Motor neuron (in vitro differentiated cells): ENCODE results near the gene PLEKHS1. TPM values are rescaled to one million over a fixed set of nuclear protein-coding genes. Genes with fewer than 3 reads are reported as not detected.
"Not testable (repeated sequence)": the region's sequence is repeated elsewhere in the genome, so short reads cannot be mapped to it uniquely, and the experiment has no call there.

ENCODE experiments used
- ATAC-seq, 8 experiments: fragments of 200-7000 bp; cut with Tn5 transposase; replicated peaks in 6 of 8; 2 replicates each; pipeline ENCODE4 v1.8.0; 2021; ENCODE audit warnings: mild to moderate bottlenecking in 8 of 8, moderate library complexity in 8 of 8
- H3K27ac ChIP-seq, 2 donors: fragments of 250-450 bp; sonication (Bioruptor Pico); 2 replicates each; pipeline ENCODE4 v1.9.0; 2021; ENCODE audit warnings: antibody characterized with exemption in 2 of 2, mild to moderate bottlenecking in 2 of 2, moderate library complexity in 1 of 2
- H3K4me1 ChIP-seq, 2 donors: fragments of 250-450 bp; sonication (Bioruptor Pico); replicated peaks in 1 of 2; 2 replicates each; pipeline ENCODE4 v1.6.1; 2021; ENCODE audit warnings: antibody characterized with exemption in 2 of 2, mild to moderate bottlenecking in 2 of 2, moderate library complexity in 1 of 2
- H3K4me3 ChIP-seq, 5 donors: fragments of 250-450 bp; sonication (Bioruptor Pico); 2 replicates each; pipeline ENCODE4 v1.9.0; 2021; ENCODE audit warnings: antibody characterized with exemption in 5 of 5, mild to moderate bottlenecking in 5 of 5, moderate library complexity in 4 of 5
- WGBS, 10 experiments: fragments of 450-650 bp; shearing (Covaris generic); methylation state at CpG; one replicate each; pipeline ENCODE4 v1.0.0; 2022; 5-methylcytosine and 5-hydroxymethylcytosine counted together
- in situ Hi-C, 9 experiments: fragments of 400-800 bp; cut with MboI; loops; one replicate each; pipeline ENCODE4 v1.15.0; 2021; ENCODE audit warnings: low sequenced_read_pairs in 9 of 9, low pct_unique_long_range_greater_than_20kb in 2 of 9; ENCODE audit not compliant: unreplicated experiment in 9 of 9
- total RNA-seq, 8 experiments: library from RNA; unstranded; fragments of 300-600 nt; gene quantifications; 2 replicates each; pipeline versions ENCODE4 v1.2.3 to v1.2.4, GENCODE V29; 2022

The PLEKHS1 gene
- total RNA-seq, 8 experiments from 2014 or later: 0.14 to 0.47 (median 0.25) TPM; not detected in 2

DNA sequence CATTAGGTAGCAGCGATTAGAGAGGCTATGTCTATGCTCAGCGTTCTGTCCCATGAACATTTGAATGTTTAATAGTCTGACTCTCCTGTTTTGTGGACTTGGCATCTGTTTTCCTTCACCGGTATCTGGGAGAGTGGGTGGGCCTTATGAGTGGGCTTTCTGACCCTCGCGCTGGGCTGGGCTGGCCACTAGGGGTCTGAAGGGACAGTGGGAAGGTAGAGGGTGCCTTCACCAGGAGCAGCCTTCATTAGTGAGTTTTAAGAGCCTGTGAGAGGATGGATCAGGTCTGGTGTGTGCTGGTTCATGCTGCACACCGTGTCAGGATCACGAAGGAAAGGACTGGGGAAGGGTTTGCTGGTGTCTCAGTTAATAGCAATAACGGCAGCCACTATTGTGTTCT is 69.0 kb downstream of the PLEKHS1 start:
- 45 to 100% (median 64%) methylated on average over 1 to 8 of the region's 8 CpGs; no CpG with 5 or more reads in 2 of the 10 experiments for WGBS, 10 experiments
- in situ Hi-C loops: loop anchor here in 1 of 9 experiments (25.0 kb wide), 1 partner anchor 292 kb away; no protein-coding TSS in a partner anchor
- H3K4me1 ChIP-seq: no peaks in the 10 kb centered on the region
- H3K4me3 ChIP-seq: no peak overlapping the region
- peak in 1 of 8 experiments; percentile 68 for ATAC-seq
- no peak overlapping the region for H3K27ac ChIP-seq

DNA sequence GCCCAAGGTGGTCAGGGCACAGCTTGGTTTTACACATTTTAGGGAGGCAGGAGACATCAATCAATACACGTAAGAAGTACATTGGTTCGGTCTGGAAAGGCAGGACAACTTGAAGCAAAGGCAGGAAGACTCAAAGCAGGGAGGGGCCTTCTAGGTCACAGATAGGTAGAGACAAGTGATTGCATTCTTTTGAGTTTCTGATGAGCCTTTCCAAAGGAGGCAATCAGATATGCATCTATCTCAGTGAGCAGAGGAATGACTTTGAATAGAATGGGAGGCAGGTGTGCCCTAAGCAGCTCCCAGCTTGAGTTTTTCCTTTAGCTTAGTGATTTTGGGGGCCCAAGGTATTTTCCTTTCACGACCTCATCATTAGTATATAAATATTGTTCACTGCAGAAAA is 69.8 kb downstream of the PLEKHS1 start:
- WGBS, 10 experiments: 17 to 80% (median 50%) methylated on average over 1 to 3 of the region's 3 CpGs; no CpG with 5 or more reads in 2 of the 10 experiments
- H3K27ac ChIP-seq, H3K4me1 ChIP-seq, ATAC-seq, H3K4me3 ChIP-seq: not testable (repeated sequence)
- in situ Hi-C loops: loop anchor here in 1 of 9 experiments (25.0 kb wide), 1 partner anchor 291 kb away; no protein-coding TSS in a partner anchor

- no peak for ATAC-seq
- no peak overlapping the region for H3K4me3 ChIP-seq
- no peak overlapping the region for H3K27ac ChIP-seq
- no peaks in the 10 kb centered on the region for H3K4me1 ChIP-seq
- in situ Hi-C loops: loop anchor here in 1 of 9 experiments (25.0 kb wide), 1 partner anchor 290 kb away; no protein-coding TSS in a partner anchor
- 77 to 100% (median 95%) methylated on average over 1 to 7 of the region's 7 CpGs; no CpG with 5 or more reads in 3 of the 10 experiments for whole genome bisulfite sequencing, 10 experiments
Measured at GRCh38 chr10:113822174-113822573, 70.7 kb downstream of the PLEKHS1 start.

GRCh38 chr10:113823389-113823788 is 71.9 kb downstream of the PLEKHS1 start:
- in situ Hi-C loops: loop anchor here in 1 of 9 experiments (25.0 kb wide), 1 partner anchor 289 kb away; no protein-coding TSS in a partner anchor
- Histone ChIP-seq H3K4me3 (no peak overlapping the region), H3K4me1 (no peaks in the 10 kb centered on the region), H3K27ac (no peak overlapping the region)
- ATAC-seq: no peak
- WGBS, 10 experiments: 0 to 92% (median 80%) methylated on average over 2 to 4 of the region's 4 CpGs; no CpG with 5 or more reads in 1 of the 10 experiments

- Histone ChIP-seq H3K4me1 (no peaks in the 10 kb centered on the region), H3K4me3 (no peak overlapping the region), H3K27ac (no peak overlapping the region)
- in situ Hi-C loops: no loop called here
- WGBS, 10 experiments: 20 to 100% (median 100%) methylated on average over 1 to 2 of the region's 2 CpGs; no CpG with 5 or more reads in 2 of the 10 experiments
- ATAC-seq: no peak
Measured at GRCh38 chr10:113825791-113826190, 74.3 kb downstream of the PLEKHS1 start.

- H3K4me3 ChIP-seq, in situ Hi-C loops, H3K4me1 ChIP-seq, H3K27ac ChIP-seq, ATAC-seq: not testable (repeated sequence)
- WGBS, 10 experiments: 50 to 100% (median 85%) methylated on average over 1 to 10 of the region's 10 CpGs
Measured at GRCh38 chr10:113828567-113828966, 77.1 kb downstream of the PLEKHS1 start.

Other genes starting within 250 kb of the PLEKHS1 start
- under 1 TPM in 6 of 8 experiments, not detected in 2; 0.05 to 0.28 (median 0.17) TPM for gene HABP2, start 198.6 kb upstream of the PLEKHS1 start, total RNA-seq
- 1 to 10 TPM in 3 of 8 experiments, under 1 TPM in 3, not detected in 2; 0.15 to 5.3 (median 1.3) TPM for gene NRAP, start 87.6 kb upstream of the PLEKHS1 start, total RNA-seq
- gene CASP7, start 71.8 kb upstream of the PLEKHS1 start, total RNA-seq: 10 to 100 TPM in 4 of 8 experiments, 1 to 10 TPM in 4; 3.5 to 22.4 (median 12.7) TPM
- 10 to 100 TPM in 5 of 8 experiments, 1 to 10 TPM in 3; 5.9 to 11.8 (median 10.0) TPM for gene DCLRE1A, start 102.4 kb downstream of the PLEKHS1 start, total RNA-seq
- gene NHLRC2, start 103.0 kb downstream of the PLEKHS1 start, total RNA-seq: 10 to 100 TPM in 7 of 8 experiments, 1 to 10 TPM in 1; 6.9 to 22.9 (median 14.9) TPM